H1 (cell line): Measurements from ENCODE around the gene CCDC78. TPM values are rescaled to one million over a fixed set of nuclear protein-coding genes. Genes with fewer than 3 reads are reported as not detected.

Experiments used
- ATF3 ChIP-seq: IDR thresholded peaks from 2 replicates; pipeline ENCODE4 v1.6.1; 2011; ENCODE audit warnings: low read depth, mild to moderate bottlenecking, low read length; ENCODE audit not compliant: insufficient read depth
- CBX5 ChIP-seq: fragments of 300-800, 300-1000 bp; sonication (generic); IDR thresholded peaks from 2 replicates; pipeline ENCODE4 v1.7.1; 2016; ENCODE audit warnings: antibody characterized with exemption, low read length, low read depth
- CHD1 ChIP-seq: IDR thresholded peaks from 2 replicates; pipeline ENCODE4 v1.6.1; 2012; ENCODE audit warnings: low read depth, low read length, improper control_type of control experiment
- EGR1 ChIP-seq: IDR thresholded peaks from 2 replicates; pipeline ENCODE4 v1.6.1; 2011; ENCODE audit warnings: low read depth, low read length, borderline replicate concordance
- GTF2F1 ChIP-seq: IDR thresholded peaks from 2 replicates; pipeline ENCODE4 v1.6.1; 2012; ENCODE audit warnings: low read depth, low read length, improper control_type of control experiment, borderline replicate concordance
- HDAC2 ChIP-seq, 2 experiments: fragments of 300-600 bp in 1 of 2; sonication (generic) in 1 of 2; IDR thresholded peaks; 2 replicates each; pipeline ENCODE4 v1.6.1; 2011 to 2012; ENCODE audit warnings: low read depth in 2 of 2, low read length in 2 of 2, mild to moderate bottlenecking in 2 of 2, moderate library complexity in 2 of 2, borderline replicate concordance in 1 of 2, inconsistent platforms in 1 of 2
- POLR2A ChIP-seq, 2 experiments: IDR thresholded peaks; 1 replicate in 1 of 2; 2 replicates in 1 of 2; pipeline ENCODE4 v1.6.1; 2011; ENCODE audit warnings: low read depth in 2 of 2, low read length in 2 of 2, mild to moderate bottlenecking in 2 of 2; ENCODE audit errors: control extremely low read depth in 1 of 2
- RAD21 ChIP-seq, 2 experiments: IDR thresholded peaks in 1 of 2; conservative IDR thresholded peaks in 1 of 2; 2 replicates each; pipeline ENCODE4 v1.6.1; 2011; ENCODE audit warnings: low read depth in 2 of 2, low read length in 2 of 2, improper control_type of control experiment in 1 of 2, inconsistent platforms in 1 of 2, mild to moderate bottlenecking in 1 of 2, moderate library complexity in 1 of 2
- TAF1 ChIP-seq: IDR thresholded peaks from 2 replicates; pipeline ENCODE4 v1.6.1; 2011; ENCODE audit warnings: mild to moderate bottlenecking, low read depth, low read length
- polyA plus RNA-seq, 7 experiments: library from polyadenylated mRNA; depleted of rRNA in 3 of 7; stranded (reverse) in 5 of 7; unstranded in 2 of 7; fragments of >200 nt in 5 of 7; fragments of 200-250 nt in 2 of 7; gene quantifications; 1 replicate in 5 of 7; 2 replicates in 1 of 7; 4 replicates in 1 of 7; pipeline versions ENCODE4 v1.2.1 to v1.2.3, GENCODE V29; 2011 to 2013; ENCODE audit warnings: missing spikeins in 2 of 7, mixed read lengths in 2 of 7
- total RNA-seq: library from RNA; stranded (reverse); fragmentation: NEBNext Ultra II Directional; extraction: Animal tissue kit (Norgen Biotek cat#: 25700); gene quantifications from 2 replicates; pipeline ENCODE4 v1.2.1, GENCODE V29; 2021

CCDC78 gene
- total and polyA plus RNA-seq, 2 of the 8 experiments (the other 6 are each of a cell fraction or from before 2014, with no cell fraction given) = 7.1 to 8.5 TPM

GRCh38 chr16:711548-712320 lies 14.5 kb downstream of the CCDC78 start (continued):
- TF ChIP-seq HDAC2 (IDR thresholded peaks at IDR 0.05; ENCODE audit: borderline replicate concordance in 1 of 2, low read depth in 2 of 2, low read length in 2 of 2) (no peak), CBX5 (no peak), ATF3 (no peak), POLR2A (IDR thresholded peaks at IDR 0.05; ENCODE audit: control extremely low read depth in 1 of 2, low read depth in 2 of 2, low read length in 2 of 2) (no peak), GTF2F1 (no peak), TAF1 (no peak), CHD1 (no peak), RAD21 (IDR thresholded peaks at IDR 0.05 in 1 of 2, conservative IDR thresholded peaks at IDR 0.05 in 1 of 2; ENCODE audit: low read depth in 2 of 2, low read length in 2 of 2) (peak; percentile 91 to 95), EGR1 (no peak)
